Measurements from ENCODE around the gene CAPN12. TPM values are rescaled to one million over a fixed set of nuclear protein-coding genes. Genes with fewer than 3 reads are reported as not detected.

Gene CAPN12
- polyA plus RNA-seq, 1 donor (not counting 4 experiments of a cell fraction or from before 2014, with no cell fraction given): 5.6 TPM

DNA sequence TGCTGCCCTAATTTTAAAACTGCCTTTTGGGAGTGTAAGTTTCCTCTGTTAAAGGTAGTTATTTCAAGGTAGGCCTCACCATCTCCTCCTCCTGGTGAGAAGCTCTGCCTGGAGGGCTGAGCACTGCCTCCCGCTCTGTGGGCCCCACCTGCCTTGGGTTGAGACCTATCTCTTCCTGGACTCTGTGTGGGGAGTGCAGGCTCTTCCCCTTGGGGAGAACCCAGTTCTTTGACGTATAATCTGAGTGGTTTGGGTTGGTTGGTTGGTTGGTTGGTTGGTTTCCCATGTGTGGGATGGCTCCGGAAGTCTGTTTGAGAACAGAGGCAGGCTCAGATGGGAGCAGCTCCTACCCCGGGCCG, 57.8 kb downstream of the CAPN12 start:
- DNase-seq (ENCODE audit: low read depth, low spot score): no peak
- dilution Hi-C loops (cut with MboI; ENCODE audit: extremely low pct_ligation_motif_present, low sequenced_read_pairs): no loop called here
- Histone ChIP-seq H3K4me3 (ENCODE audit: control insufficient read depth in 2 of 3, extremely low read depth in 1 of 3, insufficient read depth in 2 of 3, low read depth in 1 of 3, low read length in 3 of 3) (peak overlapping the region in 1 of 3 experiments; percentile 4), H3K27me3 (ENCODE audit: control insufficient read depth, extremely low read depth, insufficient read depth, low read length) (no peaks in the 10 kb centered on the region), H3K79me2 (ENCODE audit: control insufficient read depth, insufficient read depth, low read length) (peaks cover 82% of the 10 kb centered on the region), H4K20me1 (ENCODE audit: control insufficient read depth, extremely low read depth, insufficient read depth, low read length) (no peaks in the 10 kb centered on the region), H3K9ac (ENCODE audit: control insufficient read depth, extremely low read depth, insufficient read depth, low read length) (peak overlapping the region; percentile 99), H3K9me3 (ENCODE audit: control insufficient read depth, low read depth, low read length) (no peaks in the 10 kb centered on the region), H3K36me3 (ENCODE audit: control insufficient read depth in 2 of 2, extremely low read depth in 1 of 2, insufficient read depth in 2 of 2, low read length in 2 of 2) (peaks cover 14 to 47% of the 10 kb centered on the region in 2 experiments), H3K9me1 (ENCODE audit: control insufficient read depth, extremely low read depth, insufficient read depth, low read length) (no peaks in the 10 kb centered on the region), H2AFZ (ENCODE audit: control insufficient read depth, low read length) (no peak overlapping the region), H3K4me1 (ENCODE audit: control insufficient read depth, extremely low read depth, insufficient read depth, low read length) (peaks cover 89% of the 10 kb centered on the region), H3K4me2 (ENCODE audit: control insufficient read depth, extremely low read depth, insufficient read depth, low read depth, low read length) (peak overlapping the region; percentile 72), H3K27ac (ENCODE audit: control insufficient read depth, insufficient read depth, low read length) (peak overlapping the region; percentile 100)
- TF ChIP-seq, protein P1, sequence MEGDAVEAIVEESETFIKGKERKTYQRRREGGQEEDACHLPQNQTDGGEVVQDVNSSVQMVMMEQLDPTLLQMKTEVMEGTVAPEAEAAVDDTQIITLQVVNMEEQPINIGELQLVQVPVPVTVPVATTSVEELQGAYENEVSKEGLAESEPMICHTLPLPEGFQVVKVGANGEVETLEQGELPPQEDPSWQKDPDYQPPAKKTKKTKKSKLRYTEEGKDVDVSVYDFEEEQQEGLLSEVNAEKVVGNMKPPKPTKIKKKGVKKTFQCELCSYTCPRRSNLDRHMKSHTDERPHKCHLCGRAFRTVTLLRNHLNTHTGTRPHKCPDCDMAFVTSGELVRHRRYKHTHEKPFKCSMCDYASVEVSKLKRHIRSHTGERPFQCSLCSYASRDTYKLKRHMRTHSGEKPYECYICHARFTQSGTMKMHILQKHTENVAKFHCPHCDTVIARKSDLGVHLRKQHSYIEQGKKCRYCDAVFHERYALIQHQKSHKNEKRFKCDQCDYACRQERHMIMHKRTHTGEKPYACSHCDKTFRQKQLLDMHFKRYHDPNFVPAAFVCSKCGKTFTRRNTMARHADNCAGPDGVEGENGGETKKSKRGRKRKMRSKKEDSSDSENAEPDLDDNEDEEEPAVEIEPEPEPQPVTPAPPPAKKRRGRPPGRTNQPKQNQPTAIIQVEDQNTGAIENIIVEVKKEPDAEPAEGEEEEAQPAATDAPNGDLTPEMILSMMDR (optimal IDR thresholded peaks at IDR 0.05 in 1 of 3, IDR thresholded peaks at IDR 0.05 in 1 of 3, conservative IDR thresholded peaks at IDR 0.05 in 1 of 3; ENCODE audit: extremely low read depth in 1 of 3, insufficient read depth in 2 of 3, low read length in 3 of 3): peak in 1 of 3 experiments; percentile 8
- no peak for TF ChIP-seq EZH2 (IDR thresholded peaks at IDR 0.05; ENCODE audit: low read length)
- no peak for FAIRE-seq

DNA sequence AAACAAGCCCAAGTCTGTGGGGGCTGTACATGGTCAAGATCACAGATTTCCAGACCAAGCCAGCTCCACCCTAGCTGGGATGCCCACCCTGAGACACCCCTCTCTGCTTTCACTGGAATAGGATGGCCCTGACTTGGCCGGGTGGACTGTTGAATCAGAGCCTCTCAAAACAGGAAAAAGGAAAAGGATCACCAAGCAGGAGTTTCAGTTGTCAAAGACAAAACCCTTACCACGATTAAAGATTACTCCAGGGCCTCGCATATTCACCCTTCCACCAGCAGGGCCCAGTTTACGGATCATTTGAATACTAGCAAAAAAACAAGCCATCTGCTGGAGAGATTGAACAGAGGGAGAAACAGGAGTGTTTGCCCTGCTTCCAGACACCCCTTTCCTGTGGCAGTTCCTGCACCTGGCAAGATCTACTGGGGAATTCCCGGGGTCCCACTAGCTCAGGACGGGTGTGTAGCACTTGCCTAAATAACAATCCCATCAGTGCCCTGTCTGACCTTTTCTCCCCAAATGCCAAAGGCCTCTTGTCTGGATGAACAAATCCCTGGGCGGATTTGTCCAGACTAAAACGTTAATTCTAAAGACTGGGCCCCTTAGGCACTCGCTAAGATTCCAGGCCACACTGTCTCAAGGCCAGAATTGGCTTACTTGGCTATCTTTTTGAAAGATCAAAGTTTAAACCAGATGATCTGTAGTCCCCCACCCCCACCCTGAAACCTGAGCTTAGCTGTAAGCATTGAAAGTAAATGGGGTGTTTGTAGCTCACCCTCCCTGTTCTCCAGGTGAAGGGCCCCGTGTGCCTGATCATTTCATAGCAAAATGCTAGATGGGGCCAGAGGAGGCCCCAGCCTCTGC, 58.4 kb downstream of the CAPN12 start:
- peak overlapping the region; percentile 72 for H3K4me2 ChIP-seq (ENCODE audit: control insufficient read depth, extremely low read depth, insufficient read depth, low read depth, low read length)
- H3K79me2 ChIP-seq (ENCODE audit: control insufficient read depth, insufficient read depth, low read length): peaks cover 83% of the 10 kb centered on the region
- TF ChIP-seq, protein P1 (optimal IDR thresholded peaks at IDR 0.05 in 1 of 3, IDR thresholded peaks at IDR 0.05 in 1 of 3, conservative IDR thresholded peaks at IDR 0.05 in 1 of 3; ENCODE audit: extremely low read depth in 1 of 3, insufficient read depth in 2 of 3, low read length in 3 of 3): peak in 2 of 3 experiments; percentile 42 to 79
- TF ChIP-seq EZH2 (IDR thresholded peaks at IDR 0.05; ENCODE audit: low read length): no peak
- no peak for FAIRE-seq
- H3K36me3 ChIP-seq (ENCODE audit: control insufficient read depth in 2 of 2, extremely low read depth in 1 of 2, insufficient read depth in 2 of 2, low read length in 2 of 2): peaks cover 17 to 47% of the 10 kb centered on the region in 2 experiments
- no peaks in the 10 kb centered on the region for H3K9me1 ChIP-seq (ENCODE audit: control insufficient read depth, extremely low read depth, insufficient read depth, low read length)
- H2AFZ ChIP-seq (ENCODE audit: control insufficient read depth, low read length): no peak overlapping the region
- no peaks in the 10 kb centered on the region for H3K27me3 ChIP-seq (ENCODE audit: control insufficient read depth, extremely low read depth, insufficient read depth, low read length)
- H4K20me1 ChIP-seq (ENCODE audit: control insufficient read depth, extremely low read depth, insufficient read depth, low read length): no peaks in the 10 kb centered on the region
- H3K9ac ChIP-seq (ENCODE audit: control insufficient read depth, extremely low read depth, insufficient read depth, low read length): peak overlapping the region; percentile 99
- H3K4me1 ChIP-seq (ENCODE audit: control insufficient read depth, extremely low read depth, insufficient read depth, low read length): peaks cover 83% of the 10 kb centered on the region
- H3K4me3 ChIP-seq (ENCODE audit: control insufficient read depth in 2 of 3, extremely low read depth in 1 of 3, insufficient read depth in 2 of 3, low read depth in 1 of 3, low read length in 3 of 3): peak overlapping the region in 1 of 3 experiments; percentile 31
- H3K27ac ChIP-seq (ENCODE audit: control insufficient read depth, insufficient read depth, low read length): peak overlapping the region; percentile 100
- no peaks in the 10 kb centered on the region for H3K9me3 ChIP-seq (ENCODE audit: control insufficient read depth, low read depth, low read length)
- DNase-seq (ENCODE audit: low read depth, low spot score): no peak
- dilution Hi-C loops (cut with MboI; ENCODE audit: extremely low pct_ligation_motif_present, low sequenced_read_pairs): no loop called here
